HCT116 (cell line): ENCODE measurements around the gene TGM2. TPM values are rescaled to one million over a fixed set of nuclear protein-coding genes. Genes with fewer than 3 reads are reported as not detected.

ENCODE experiments used
- ATAC-seq: fragments of 200-7000 bp; cut with Tn5 transposase; 2 replicates; pipeline ENCODE4 v1.9.1; 2020; ENCODE audit warnings: mild to moderate bottlenecking, moderate library complexity
- BruUV-seq: library from RNA; stranded (reverse); fragments of 400-500 nt; replicated peaks from 2 replicates; lab custom pipeline; 2021; lab: Mats Ljungman, UMichigan
- CTCF ChIA-PET: fragments of 300-600 bp; sonication (Branson Sonifier 250); formaldehyde crosslinking; loops from one replicate; lab custom pipeline; 2021; ENCODE audit warnings: antibody characterized with exemption; lab: Charles Lee
- POLR2A ChIA-PET: fragments of 300-600, 350-600 bp; sonication (Branson Sonifier 250); formaldehyde crosslinking; loops from one replicate; lab custom pipeline; 2021; ENCODE audit warnings: antibody characterized with exemption; lab: Charles Lee
- RAD21 ChIA-PET, 2 experiments: fragments of 300-600 bp; sonication (Branson Sonifier 250); formaldehyde crosslinking; loops; one replicate each; lab custom pipeline; 2023; ENCODE audit warnings: low total read pairs in 2 of 2; ENCODE audit not compliant: uncharacterized antibody in 2 of 2, unreplicated experiment in 2 of 2, low non-redundant PET in 1 of 2; lab: Charles Lee
- DNase-seq: peaks from one replicate; pipeline ENCODE4 v3.0.0-alpha.2; 2010; ENCODE audit warnings: low read depth, low spot score
- H2AFZ ChIP-seq: fragments of 200-600 bp; shearing (Covaris generic), sonication (generic); 2 replicates; pipeline ENCODE4 v1.6.1; 2017; ENCODE audit warnings: low read depth, mixed run types, mixed read lengths, antibody characterized with exemption, low read length; ENCODE audit not compliant: poor library complexity, severe bottlenecking
- H3K27ac ChIP-seq: 2 replicates; pipeline ENCODE4 v1.5.1; 2012; ENCODE audit warnings: low read depth, low read length
- H3K27me3 ChIP-seq: fragments of 200-600 bp; sonication (generic); 2 replicates; pipeline ENCODE4 v1.6.1; 2016; ENCODE audit warnings: mixed run types, low read length, mixed read lengths; ENCODE audit not compliant: insufficient read depth
- H3K36me3 ChIP-seq, 2 experiments: fragments of 200-500 bp in 1 of 2; fragments of 200-600 bp in 1 of 2; sonication (Bioruptor generic) in 1 of 2; sonication (generic) in 1 of 2; 2 replicates each; pipeline versions ENCODE4 v1.5.1 to v1.6.1; 2014 to 2016; ENCODE audit warnings: low read length in 2 of 2, inconsistent platforms in 1 of 2, mixed read lengths in 1 of 2, mixed run types in 1 of 2; ENCODE audit not compliant: insufficient read depth in 2 of 2, control insufficient read depth in 1 of 2
- H3K4me1 ChIP-seq, 2 experiments: fragments of 200-600 bp in 1 of 2; sonication (generic) in 1 of 2; 2 replicates each; pipeline versions ENCODE4 v1.5.1 to v1.6.1; 2012 to 2017; ENCODE audit warnings: low read length in 2 of 2, inconsistent platforms in 1 of 2, mild to moderate bottlenecking in 1 of 2, mixed read lengths in 1 of 2, mixed run types in 1 of 2, moderate library complexity in 1 of 2; ENCODE audit not compliant: insufficient read depth in 2 of 2, control insufficient read depth in 1 of 2
- H3K4me2 ChIP-seq: fragments of 200-600 bp; sonication (generic); 2 replicates; pipeline ENCODE4 v1.6.1; 2017; ENCODE audit warnings: mixed run types, low read length, mixed read lengths
- H3K4me3 ChIP-seq, 2 experiments: fragments of 200-600 bp in 1 of 2; sonication (generic) in 1 of 2; replicated peaks in 1 of 2; 2 replicates each; pipeline ENCODE4 v1.5.1; 2011 to 2016; ENCODE audit warnings: low read length in 2 of 2, control low read depth in 1 of 2, low read depth in 1 of 2, mild to moderate bottlenecking in 1 of 2, mixed read lengths in 1 of 2, mixed run types in 1 of 2
- H3K79me2 ChIP-seq: fragments of 200-600 bp; sonication (generic); 2 replicates; pipeline ENCODE4 v1.6.1; 2017; ENCODE audit warnings: mild to moderate bottlenecking, mixed run types, low read length, moderate library complexity, mixed read lengths; ENCODE audit not compliant: insufficient read depth
- H3K9ac ChIP-seq: fragments of 200-600 bp; sonication (generic); 2 replicates; pipeline ENCODE4 v1.6.1; 2016; ENCODE audit warnings: low read length, mixed read lengths
- H3K9me2 ChIP-seq: fragments of 200-600 bp; sonication (generic), shearing (Covaris generic); 2 replicates; pipeline ENCODE4 v1.6.1; 2017; ENCODE audit warnings: mixed run types, mild to moderate bottlenecking, moderate library complexity; ENCODE audit not compliant: insufficient read depth
- H3K9me3 ChIP-seq, 2 experiments: fragments of 200-500 bp in 1 of 2; fragments of 200-600 bp in 1 of 2; sonication (Bioruptor generic) in 1 of 2; sonication (generic) in 1 of 2; 2 replicates each; pipeline ENCODE4 v1.6.1; 2014 to 2017; ENCODE audit warnings: low read length in 2 of 2, mixed read lengths in 2 of 2, inconsistent platforms in 1 of 2, low read depth in 1 of 2, mild to moderate bottlenecking in 1 of 2, mixed run types in 1 of 2, moderate library complexity in 1 of 2; ENCODE audit not compliant: control insufficient read depth in 1 of 2, insufficient read depth in 1 of 2
- H4K20me1 ChIP-seq: fragments of 200-600 bp; sonication (generic), shearing (Covaris generic); 2 replicates; pipeline ENCODE4 v1.6.1; 2017; ENCODE audit warnings: mixed run types, mild to moderate bottlenecking, moderate library complexity; ENCODE audit not compliant: insufficient read depth
- ZFX ChIP-seq: fragments of 450-650 bp; IDR thresholded peaks from 2 replicates; pipeline ENCODE4 v1.6.1; 2017
- intact Hi-C: fragments of 100-400 bp; cut with micrococcal nuclease; formaldehyde crosslinking; loops from 2 replicates; pipeline ENCODE4 v1.10.0; 2022
- total RNA-seq: library from RNA; stranded (reverse); gene quantifications from one replicate; pipeline ENCODE4 v1.2.1, GENCODE V29; 2021; ENCODE audit not compliant: unreplicated experiment
- TF ChIP-seq, protein P1 (sequence below): IDR thresholded peaks from 2 replicates; pipeline ENCODE4 v1.6.1; 2012
- TF ChIP-seq, protein P2 (sequence below): IDR thresholded peaks from 2 replicates; pipeline ENCODE4 v1.6.1; 2012; ENCODE audit warnings: low read depth

The TGM2 gene
- total RNA-seq, 1 experiment from 2014 or later = 6.1 TPM

DNA sequence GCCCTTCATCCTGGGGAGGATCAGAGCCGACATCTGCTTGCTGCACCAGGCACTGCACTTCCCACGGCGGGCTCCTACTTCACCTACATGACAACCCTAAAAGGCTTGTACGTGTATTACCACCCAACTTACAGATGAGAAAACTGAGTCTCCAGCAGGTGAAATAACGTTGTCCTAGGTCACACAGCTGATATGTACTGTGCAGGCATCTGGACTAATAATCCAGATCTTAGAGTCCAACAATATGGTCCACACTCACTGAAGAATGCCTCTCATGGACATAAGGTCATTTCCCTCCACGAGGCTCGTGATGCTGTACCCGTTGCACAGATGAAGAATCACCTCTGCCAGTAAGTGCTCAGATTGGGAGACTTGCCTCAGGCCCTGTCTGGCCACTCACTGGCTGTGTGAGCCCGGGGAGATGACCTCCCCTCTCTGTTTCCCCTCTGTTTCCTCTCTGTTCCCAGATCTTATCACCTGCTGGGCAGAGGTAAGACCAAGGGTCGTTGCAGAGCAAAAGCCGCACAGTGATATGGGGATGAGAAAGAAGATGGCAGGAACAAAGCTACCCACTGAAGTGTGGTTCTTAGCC lies 32.1 kb downstream of the TGM2 start:
- BruUV-seq = no TSS peak
- intact Hi-C loops = no loop called here
- H4K20me1 ChIP-seq = no peaks in the 10 kb centered on the region
- H3K9ac ChIP-seq = no peak overlapping the region
- DNase-seq = no peak
- no peak overlapping the region for H3K27ac ChIP-seq
- H3K79me2 ChIP-seq = no peaks in the 10 kb centered on the region
- H2AFZ ChIP-seq = no peak overlapping the region
- no peaks in the 10 kb centered on the region for H3K27me3 ChIP-seq
- POLR2A ChIA-PET = no interaction called here
- RAD21 ChIA-PET = interaction anchor here in 1 of 2 experiments (0.5 kb wide), 1 partner anchor 140 kb away, joined by 3 read pairs; no protein-coding TSS in a partner anchor
- H3K9me3 ChIP-seq = no peaks in the 10 kb centered on the region
- H3K36me3 ChIP-seq = no peaks in the 10 kb centered on the region
- no peak overlapping the region for H3K4me3 ChIP-seq
- ATAC-seq = no peak
- CTCF ChIA-PET = no interaction called here
- peaks cover 17 to 19% of the 10 kb centered on the region in 2 experiments for H3K4me1 ChIP-seq
- no peaks in the 10 kb centered on the region for H3K9me2 ChIP-seq
- TF ChIP-seq, protein P1, sequence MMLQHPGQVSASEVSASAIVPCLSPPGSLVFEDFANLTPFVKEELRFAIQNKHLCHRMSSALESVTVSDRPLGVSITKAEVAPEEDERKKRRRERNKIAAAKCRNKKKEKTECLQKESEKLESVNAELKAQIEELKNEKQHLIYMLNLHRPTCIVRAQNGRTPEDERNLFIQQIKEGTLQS = no peak
- H3K4me2 ChIP-seq = no peak overlapping the region

DNA sequence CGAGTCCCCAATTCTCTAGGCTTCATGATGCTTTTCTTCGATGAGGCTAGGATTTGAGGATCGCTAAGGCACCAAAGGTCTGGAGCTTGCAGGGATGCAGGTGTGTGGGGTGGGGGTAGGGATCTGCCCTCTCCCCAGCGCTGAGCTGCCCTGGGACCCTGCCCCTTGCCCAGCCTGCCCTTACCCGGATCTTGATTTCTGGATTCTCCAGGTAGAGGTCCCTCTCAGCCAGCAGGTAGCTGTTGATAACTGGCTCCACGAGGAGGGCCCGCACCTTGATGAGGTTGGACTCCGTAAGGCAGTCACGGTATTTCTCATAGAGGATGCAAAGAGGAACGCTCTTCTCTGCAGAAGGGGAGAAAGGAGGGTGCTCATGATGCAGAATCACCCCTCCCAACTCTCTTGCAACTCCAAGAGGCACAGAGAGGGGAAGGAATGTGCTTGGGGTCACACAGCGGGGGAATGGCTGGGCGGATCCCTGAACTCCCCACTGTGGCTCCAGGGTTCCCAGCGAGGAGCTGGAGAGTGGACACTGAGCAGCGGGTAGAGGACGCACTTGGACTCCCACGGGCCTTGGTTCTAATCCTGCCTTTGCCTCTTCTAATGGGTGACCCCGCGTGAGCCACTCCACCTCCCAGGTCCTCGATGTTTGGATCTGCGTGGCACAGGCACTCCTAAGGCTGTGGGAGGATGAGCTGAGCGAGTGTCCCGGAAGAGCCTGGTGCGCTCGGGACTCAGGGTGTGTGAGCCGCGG lies 32.7 kb downstream of the TGM2 start:
- H3K79me2 ChIP-seq = no peaks in the 10 kb centered on the region
- intact Hi-C loops = no loop called here
- H3K27me3 ChIP-seq = no peaks in the 10 kb centered on the region
- DNase-seq = no peak
- BruUV-seq = no TSS peak
- H3K27ac ChIP-seq = no peak overlapping the region
- H3K4me3 ChIP-seq = no peak overlapping the region
- POLR2A ChIA-PET = no interaction called here
- TF ChIP-seq, protein P1 = no peak
- no peak for TF ChIP-seq ZFX
- TF ChIP-seq, protein P2, sequence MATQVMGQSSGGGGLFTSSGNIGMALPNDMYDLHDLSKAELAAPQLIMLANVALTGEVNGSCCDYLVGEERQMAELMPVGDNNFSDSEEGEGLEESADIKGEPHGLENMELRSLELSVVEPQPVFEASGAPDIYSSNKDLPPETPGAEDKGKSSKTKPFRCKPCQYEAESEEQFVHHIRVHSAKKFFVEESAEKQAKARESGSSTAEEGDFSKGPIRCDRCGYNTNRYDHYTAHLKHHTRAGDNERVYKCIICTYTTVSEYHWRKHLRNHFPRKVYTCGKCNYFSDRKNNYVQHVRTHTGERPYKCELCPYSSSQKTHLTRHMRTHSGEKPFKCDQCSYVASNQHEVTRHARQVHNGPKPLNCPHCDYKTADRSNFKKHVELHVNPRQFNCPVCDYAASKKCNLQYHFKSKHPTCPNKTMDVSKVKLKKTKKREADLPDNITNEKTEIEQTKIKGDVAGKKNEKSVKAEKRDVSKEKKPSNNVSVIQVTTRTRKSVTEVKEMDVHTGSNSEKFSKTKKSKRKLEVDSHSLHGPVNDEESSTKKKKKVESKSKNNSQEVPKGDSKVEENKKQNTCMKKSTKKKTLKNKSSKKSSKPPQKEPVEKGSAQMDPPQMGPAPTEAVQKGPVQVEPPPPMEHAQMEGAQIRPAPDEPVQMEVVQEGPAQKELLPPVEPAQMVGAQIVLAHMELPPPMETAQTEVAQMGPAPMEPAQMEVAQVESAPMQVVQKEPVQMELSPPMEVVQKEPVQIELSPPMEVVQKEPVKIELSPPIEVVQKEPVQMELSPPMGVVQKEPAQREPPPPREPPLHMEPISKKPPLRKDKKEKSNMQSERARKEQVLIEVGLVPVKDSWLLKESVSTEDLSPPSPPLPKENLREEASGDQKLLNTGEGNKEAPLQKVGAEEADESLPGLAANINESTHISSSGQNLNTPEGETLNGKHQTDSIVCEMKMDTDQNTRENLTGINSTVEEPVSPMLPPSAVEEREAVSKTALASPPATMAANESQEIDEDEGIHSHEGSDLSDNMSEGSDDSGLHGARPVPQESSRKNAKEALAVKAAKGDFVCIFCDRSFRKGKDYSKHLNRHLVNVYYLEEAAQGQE = no peak
- H4K20me1 ChIP-seq = no peaks in the 10 kb centered on the region
- no peak overlapping the region for H3K9ac ChIP-seq
- no peaks in the 10 kb centered on the region for H3K36me3 ChIP-seq
- H3K4me1 ChIP-seq = peaks cover 19 to 22% of the 10 kb centered on the region in 2 experiments
- H3K9me3 ChIP-seq = no peaks in the 10 kb centered on the region
- no peak overlapping the region for H3K4me2 ChIP-seq
- no peaks in the 10 kb centered on the region for H3K9me2 ChIP-seq
- no peak overlapping the region for H2AFZ ChIP-seq
- CTCF ChIA-PET = no interaction called here
- RAD21 ChIA-PET = interaction anchor here in 1 of 2 experiments (0.5 kb wide), 1 partner anchor 140 kb away, joined by 3 read pairs; no protein-coding TSS in a partner anchor
- no peak for ATAC-seq
